Measurements from ENCODE around the gene GPR89A.

GRCh38 chr1:145688328-145688727 lies 80.5 kb downstream of the GPR89A start:
- no peak for TF ChIP-seq CREB1 (CRISPR knock-in tag; IDR thresholded peaks at IDR 0.05)
- TF ChIP-seq NR2C2 (CRISPR knock-in tag; IDR thresholded peaks at IDR 0.05), result no peak
- TF ChIP-seq CTCF (IDR thresholded peaks at IDR 0.05), result no peak

All from WTC11 (cell line).